Measurements from ENCODE around the gene CD38.
A peak's percentile ranks its signal among the peaks of the same experiment; 100 is the strongest.
"Not testable (repeated sequence)": the region's sequence is repeated elsewhere in the genome, so short reads cannot be mapped to it uniquely, and the experiment has no call there.

Gene CD38

GRCh38 chr4:15794426-15794825, 16.3 kb downstream of the CD38 start:
- Histone ChIP-seq H3K4me1 (ENCODE audit: control insufficient read depth in 1 of 2, insufficient read depth in 2 of 2, low read length in 2 of 2) (no peaks in the 10 kb centered on the region), H3K4me3 (ENCODE audit: low read depth in 1 of 2, low read length in 2 of 2) (no peak overlapping the region), H3K36me3 (ENCODE audit: control insufficient read depth in 1 of 2, insufficient read depth in 2 of 2, low read length in 2 of 2) (no peaks in the 10 kb centered on the region), H3K27ac (ENCODE audit: low read depth, low read length) (no peak overlapping the region), H3K27me3 (ENCODE audit: control insufficient read depth in 1 of 2, insufficient read depth in 2 of 2, low read length in 2 of 2) (peaks cover 0 to 3% of the 10 kb centered on the region in 2 donors), H3K9ac (ENCODE audit: low read depth in 1 of 2, low read length in 2 of 2) (no peak overlapping the region), H3K9me3 (ENCODE audit: control insufficient read depth in 1 of 2, low read length in 2 of 2) (no peaks in the 10 kb centered on the region)

- Histone ChIP-seq H3K36me3 (ENCODE audit: control insufficient read depth in 1 of 2, insufficient read depth in 2 of 2, low read length in 2 of 2) (no peaks in the 10 kb centered on the region), H3K4me3 (ENCODE audit: low read depth in 1 of 2, low read length in 2 of 2) (no peak overlapping the region), H3K27me3 (ENCODE audit: control insufficient read depth in 1 of 2, insufficient read depth in 2 of 2, low read length in 2 of 2) (peaks cover 0 to 3% of the 10 kb centered on the region in 2 donors)
Measured at GRCh38 chr4:15794905-15795304, 16.8 kb downstream of the CD38 start.

GRCh38 chr4:15797320-15797719, 19.2 kb downstream of the CD38 start:
- no peaks in the 10 kb centered on the region for H3K36me3 ChIP-seq (ENCODE audit: control insufficient read depth in 1 of 2, insufficient read depth in 2 of 2, low read length in 2 of 2)

More at GRCh38 chr4:15794905-15795304, 16.8 kb downstream of the CD38 start:
- Histone ChIP-seq H3K27ac (ENCODE audit: low read depth, low read length) (no peak overlapping the region), H3K9ac (ENCODE audit: low read depth in 1 of 2, low read length in 2 of 2) (no peak overlapping the region), H3K4me1 (ENCODE audit: control insufficient read depth in 1 of 2, insufficient read depth in 2 of 2, low read length in 2 of 2) (no peaks in the 10 kb centered on the region), H3K9me3 (ENCODE audit: control insufficient read depth in 1 of 2, low read length in 2 of 2) (no peaks in the 10 kb centered on the region)

GRCh38 chr4:15799141-15799540, 21.0 kb downstream of the CD38 start:
- no peak overlapping the region for H3K27ac ChIP-seq (ENCODE audit: low read depth, low read length)
- H3K36me3 ChIP-seq (ENCODE audit: control insufficient read depth in 1 of 2, insufficient read depth in 2 of 2, low read length in 2 of 2), result no peaks in the 10 kb centered on the region
- H3K4me1 ChIP-seq (ENCODE audit: control insufficient read depth in 1 of 2, insufficient read depth in 2 of 2, low read length in 2 of 2), result no peaks in the 10 kb centered on the region
- H3K9ac ChIP-seq (ENCODE audit: low read depth in 1 of 2, low read length in 2 of 2), result no peak overlapping the region
- H3K9me3 ChIP-seq (ENCODE audit: control insufficient read depth in 1 of 2, low read length in 2 of 2), result no peaks in the 10 kb centered on the region
- H3K4me3 ChIP-seq (ENCODE audit: low read depth in 1 of 2, low read length in 2 of 2), result no peak overlapping the region
- H3K27me3 ChIP-seq (ENCODE audit: control insufficient read depth in 1 of 2, insufficient read depth in 2 of 2, low read length in 2 of 2), result peaks cover 0 to 3% of the 10 kb centered on the region in 2 donors

More at GRCh38 chr4:15797320-15797719, 19.2 kb downstream of the CD38 start:
- Histone ChIP-seq H3K27me3 (ENCODE audit: control insufficient read depth in 1 of 2, insufficient read depth in 2 of 2, low read length in 2 of 2) (peaks cover 0 to 3% of the 10 kb centered on the region in 2 donors), H3K9me3 (ENCODE audit: control insufficient read depth in 1 of 2, low read length in 2 of 2) (no peaks in the 10 kb centered on the region), H3K9ac (ENCODE audit: low read depth in 1 of 2, low read length in 2 of 2) (no peak overlapping the region), H3K27ac (ENCODE audit: low read depth, low read length) (no peak overlapping the region), H3K4me1 (ENCODE audit: control insufficient read depth in 1 of 2, insufficient read depth in 2 of 2, low read length in 2 of 2) (no peaks in the 10 kb centered on the region), H3K4me3 (ENCODE audit: low read depth in 1 of 2, low read length in 2 of 2) (no peak overlapping the region)

- Histone ChIP-seq H3K27ac (ENCODE audit: low read depth, low read length) (no peak overlapping the region), H3K9ac (ENCODE audit: low read depth in 1 of 2, low read length in 2 of 2) (no peak overlapping the region), H3K4me3 (ENCODE audit: low read depth in 1 of 2, low read length in 2 of 2) (no peak overlapping the region), H3K27me3 (ENCODE audit: control insufficient read depth in 1 of 2, insufficient read depth in 2 of 2, low read length in 2 of 2) (peaks cover 0 to 3% of the 10 kb centered on the region in 2 donors), H3K4me1 (ENCODE audit: control insufficient read depth in 1 of 2, insufficient read depth in 2 of 2, low read length in 2 of 2) (no peaks in the 10 kb centered on the region), H3K9me3 (ENCODE audit: control insufficient read depth in 1 of 2, low read length in 2 of 2) (no peaks in the 10 kb centered on the region), H3K36me3 (ENCODE audit: control insufficient read depth in 1 of 2, insufficient read depth in 2 of 2, low read length in 2 of 2) (no peaks in the 10 kb centered on the region)
Measured at GRCh38 chr4:15799701-15800100, 21.6 kb downstream of the CD38 start.

- not testable (repeated sequence) for H3K27me3 ChIP-seq (ENCODE audit: control insufficient read depth in 1 of 2, insufficient read depth in 2 of 2, low read length in 2 of 2); H3K27ac ChIP-seq (ENCODE audit: low read depth, low read length); H3K9me3 ChIP-seq (ENCODE audit: control insufficient read depth in 1 of 2, low read length in 2 of 2); H3K4me1 ChIP-seq (ENCODE audit: control insufficient read depth in 1 of 2, insufficient read depth in 2 of 2, low read length in 2 of 2); H3K36me3 ChIP-seq (ENCODE audit: control insufficient read depth in 1 of 2, insufficient read depth in 2 of 2, low read length in 2 of 2); H3K9ac ChIP-seq (ENCODE audit: low read depth in 1 of 2, low read length in 2 of 2); H3K4me3 ChIP-seq (ENCODE audit: low read depth in 1 of 2, low read length in 2 of 2)
Measured at GRCh38 chr4:15802497-15802896, 24.4 kb downstream of the CD38 start.

GRCh38 chr4:15805583-15806517, 27.7 kb downstream of the CD38 start:
- no peak overlapping the region for H3K4me3 ChIP-seq (ENCODE audit: low read depth in 1 of 2, low read length in 2 of 2)
- peaks cover 4 to 7% of the 10 kb centered on the region in 2 donors for H3K4me1 ChIP-seq (ENCODE audit: control insufficient read depth in 1 of 2, insufficient read depth in 2 of 2, low read length in 2 of 2)
- no peaks in the 10 kb centered on the region for H3K9me3 ChIP-seq (ENCODE audit: control insufficient read depth in 1 of 2, low read length in 2 of 2)
- H3K36me3 ChIP-seq (ENCODE audit: control insufficient read depth in 1 of 2, insufficient read depth in 2 of 2, low read length in 2 of 2), result no peaks in the 10 kb centered on the region
- no peak overlapping the region for H3K9ac ChIP-seq (ENCODE audit: low read depth in 1 of 2, low read length in 2 of 2)
- no peak overlapping the region for H3K27ac ChIP-seq (ENCODE audit: low read depth, low read length)
- no peaks in the 10 kb centered on the region for H3K27me3 ChIP-seq (ENCODE audit: control insufficient read depth in 1 of 2, insufficient read depth in 2 of 2, low read length in 2 of 2)

- Histone ChIP-seq H3K9me3 (ENCODE audit: control insufficient read depth in 1 of 2, low read length in 2 of 2) (no peaks in the 10 kb centered on the region), H3K36me3 (ENCODE audit: control insufficient read depth in 1 of 2, insufficient read depth in 2 of 2, low read length in 2 of 2) (no peaks in the 10 kb centered on the region), H3K9ac (ENCODE audit: low read depth in 1 of 2, low read length in 2 of 2) (no peak overlapping the region), H3K4me3 (ENCODE audit: low read depth in 1 of 2, low read length in 2 of 2) (peak overlapping the region; percentile 3 to 39), H3K27ac (ENCODE audit: low read depth, low read length) (no peak overlapping the region), H3K27me3 (ENCODE audit: control insufficient read depth in 1 of 2, insufficient read depth in 2 of 2, low read length in 2 of 2) (no peaks in the 10 kb centered on the region), H3K4me1 (ENCODE audit: control insufficient read depth in 1 of 2, insufficient read depth in 2 of 2, low read length in 2 of 2) (peaks cover 4 to 7% of the 10 kb centered on the region in 2 donors)
Measured at GRCh38 chr4:15809058-15809457, 30.9 kb downstream of the CD38 start.

GRCh38 chr4:15809466-15809865, 31.3 kb downstream of the CD38 start:
- H3K9ac ChIP-seq (ENCODE audit: low read depth in 1 of 2, low read length in 2 of 2), result no peak overlapping the region
- peak overlapping the region; percentile 3 to 39 for H3K4me3 ChIP-seq (ENCODE audit: low read depth in 1 of 2, low read length in 2 of 2)
- no peak overlapping the region for H3K27ac ChIP-seq (ENCODE audit: low read depth, low read length)
- H3K27me3 ChIP-seq (ENCODE audit: control insufficient read depth in 1 of 2, insufficient read depth in 2 of 2, low read length in 2 of 2), result no peaks in the 10 kb centered on the region
- H3K4me1 ChIP-seq (ENCODE audit: control insufficient read depth in 1 of 2, insufficient read depth in 2 of 2, low read length in 2 of 2), result peaks cover 4 to 7% of the 10 kb centered on the region in 2 donors
- no peaks in the 10 kb centered on the region for H3K9me3 ChIP-seq (ENCODE audit: control insufficient read depth in 1 of 2, low read length in 2 of 2)
- H3K36me3 ChIP-seq (ENCODE audit: control insufficient read depth in 1 of 2, insufficient read depth in 2 of 2, low read length in 2 of 2), result no peaks in the 10 kb centered on the region

- Histone ChIP-seq H3K27ac (ENCODE audit: low read depth, low read length) (no peak overlapping the region), H3K4me1 (ENCODE audit: control insufficient read depth in 1 of 2, insufficient read depth in 2 of 2, low read length in 2 of 2) (peaks cover 0 to 7% of the 10 kb centered on the region in 2 donors), H3K36me3 (ENCODE audit: control insufficient read depth in 1 of 2, insufficient read depth in 2 of 2, low read length in 2 of 2) (peaks cover 0 to under 1% of the 10 kb centered on the region in 2 donors), H3K9ac (ENCODE audit: low read depth in 1 of 2, low read length in 2 of 2) (no peak overlapping the region), H3K9me3 (ENCODE audit: control insufficient read depth in 1 of 2, low read length in 2 of 2) (no peaks in the 10 kb centered on the region), H3K4me3 (ENCODE audit: low read depth in 1 of 2, low read length in 2 of 2) (no peak overlapping the region), H3K27me3 (ENCODE audit: control insufficient read depth in 1 of 2, insufficient read depth in 2 of 2, low read length in 2 of 2) (no peaks in the 10 kb centered on the region)
Measured at GRCh38 chr4:15811703-15812337, 33.7 kb downstream of the CD38 start.
